Naive thymus-derived CD4-positive, alpha-beta T cell (primary cell): Measurements from ENCODE around the gene CEP85L. TPM values are rescaled to one million over a fixed set of nuclear protein-coding genes. Genes with fewer than 3 reads are reported as not detected.
"Not testable (repeated sequence)": the region's sequence is repeated elsewhere in the genome, so short reads cannot be mapped to it uniquely, and the experiment has no call there.

ENCODE experiments used
- ATAC-seq: fragments of 150-1000 bp; cut with Tn5 transposase; 2 replicates; pipeline ENCODE4 v1.10.0; 2021; ENCODE audit warnings: mild to moderate bottlenecking, moderate library complexity
- CTCF ChIA-PET: fragments of 350-600 bp; sonication (Branson Sonifier 250); formaldehyde crosslinking; loops from one replicate; lab custom pipeline; 2021; ENCODE audit warnings: antibody characterized with exemption; lab: Charles Lee
- POLR2A ChIA-PET: fragments of 350-600 bp; sonication (Branson Sonifier 250); formaldehyde crosslinking; loops from one replicate; lab custom pipeline; 2021; ENCODE audit warnings: antibody characterized with exemption, inconsistent platforms; lab: Charles Lee
- DNase-seq, 9 donors: peaks; one replicate each; pipeline versions ENCODE4 v3.0.0 to v3.0.0-alpha.2; 2020 to 2022; ENCODE audit warnings: mixed read lengths in 1 of 9
- H3K27ac ChIP-seq: one replicate; pipeline ENCODE4 v1.7.0; 2013; ENCODE audit warnings: mild to moderate bottlenecking, low read depth, low read length, moderate library complexity
- H3K27me3 ChIP-seq, 2 donors: one replicate each; pipeline ENCODE4 v1.7.0; 2013; ENCODE audit warnings: low read length in 2 of 2, mild to moderate bottlenecking in 2 of 2, moderate library complexity in 2 of 2; ENCODE audit not compliant: control insufficient read depth in 2 of 2, insufficient read depth in 2 of 2
- H3K36me3 ChIP-seq, 3 experiments: 1 replicate in 2 of 3; 2 replicates in 1 of 3; pipeline ENCODE4 v1.7.0; 2013; ENCODE audit warnings: low read length in 3 of 3, mild to moderate bottlenecking in 3 of 3, moderate library complexity in 1 of 3; ENCODE audit not compliant: insufficient read depth in 3 of 3, control insufficient read depth in 2 of 3
- H3K4me1 ChIP-seq, 2 donors: one replicate each; pipeline ENCODE4 v1.7.0; 2013; ENCODE audit warnings: low read length in 2 of 2, mild to moderate bottlenecking in 2 of 2, moderate library complexity in 1 of 2; ENCODE audit not compliant: control insufficient read depth in 2 of 2, insufficient read depth in 2 of 2
- H3K4me3 ChIP-seq: 2 replicates; pipeline ENCODE4 v1.7.0; 2013; ENCODE audit warnings: mild to moderate bottlenecking, low read length
- H3K9me3 ChIP-seq, 3 experiments: 1 replicate in 2 of 3; 2 replicates in 1 of 3; pipeline ENCODE4 v1.7.0; 2013; ENCODE audit warnings: low read length in 3 of 3; ENCODE audit not compliant: control insufficient read depth in 2 of 3
- H3K27ac Mint-ChIP-seq, 9 donors: one replicate each; pipeline ENCODE4 v1.8.0; 2020 to 2022; ENCODE audit warnings: mixed read lengths in 9 of 9, mild to moderate bottlenecking in 8 of 9, moderate library complexity in 5 of 9, inconsistent platforms in 2 of 9
- H3K27me3 Mint-ChIP-seq, 5 donors: one replicate each; pipeline ENCODE4 v1.8.0; 2021 to 2022; ENCODE audit warnings: mixed read lengths in 5 of 5, mild to moderate bottlenecking in 1 of 5
- H3K36me3 Mint-ChIP-seq, 5 donors: one replicate each; pipeline ENCODE4 v1.8.0; 2020 to 2022; ENCODE audit warnings: mixed read lengths in 5 of 5, mild to moderate bottlenecking in 3 of 5, inconsistent platforms in 1 of 5
- H3K4me1 Mint-ChIP-seq, 7 donors: one replicate each; pipeline ENCODE4 v1.8.0; 2020 to 2022; ENCODE audit warnings: mixed read lengths in 7 of 7, mild to moderate bottlenecking in 3 of 7, inconsistent platforms in 1 of 7
- H3K4me3 Mint-ChIP-seq, 10 donors: one replicate each; pipeline ENCODE4 v1.8.0; 2020 to 2022; ENCODE audit warnings: mild to moderate bottlenecking in 10 of 10, mixed read lengths in 10 of 10, moderate library complexity in 6 of 10, inconsistent platforms in 2 of 10
- H3K9me3 Mint-ChIP-seq, 11 donors: one replicate each; pipeline ENCODE4 v1.8.0; 2020 to 2022; ENCODE audit warnings: mixed read lengths in 11 of 11, mild to moderate bottlenecking in 4 of 11, inconsistent platforms in 1 of 11, moderate library complexity in 1 of 11
- intact Hi-C, 2 donors: fragments of 100-400 bp; cut with micrococcal nuclease; formaldehyde crosslinking; loops; one replicate each; pipeline ENCODE4 v1.15.1; 2023
- polyA plus RNA-seq, 2 donors: library from polyadenylated mRNA; unstranded; fragments of 300-500 nt; fragmentation: Illumina TruSeq; gene quantifications; one replicate each; pipeline ENCODE4 v1.2.3, GENCODE V29; 2021
- total RNA-seq, 6 experiments: library from RNA in 5 of 6; stranded (reverse) in 5 of 6; gene quantifications; 1 replicate in 5 of 6; 2 replicates in 1 of 6; pipeline ENCODE4 v1.2.3 and lab custom pipeline; 2021 to 2026

CEP85L gene
- total and polyA plus RNA-seq, 7 experiments from 2014 or later: 47.3 to 89.1 (median 76.2) TPM

DNA sequence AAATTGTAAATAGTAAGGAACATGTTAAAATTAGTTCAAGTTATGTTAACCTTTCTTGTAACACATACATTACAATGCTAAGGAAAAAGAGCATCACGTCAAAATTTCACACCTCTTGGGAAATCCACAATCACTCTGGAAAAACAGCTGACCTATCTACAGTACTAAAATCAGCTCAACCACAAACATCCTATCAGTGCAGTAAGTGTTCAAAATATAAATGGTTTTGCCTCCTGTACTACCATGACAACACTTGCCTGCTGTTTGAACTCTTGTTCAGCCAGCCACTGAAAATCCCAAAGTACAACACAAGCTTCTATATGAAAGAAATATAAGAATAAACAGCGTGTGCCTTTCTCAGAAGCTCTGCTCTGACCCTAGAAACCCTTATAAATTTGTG, 186.8 kb downstream of the CEP85L start:
- CTCF ChIA-PET: no interaction called here
- H3K4me3 ChIP-seq: no peak overlapping the region
- no peak overlapping the region for H3K27ac ChIP-seq
- H3K36me3 ChIP-seq: peaks cover 6 to 57% (median 10%) of the 10 kb centered on the region in 3 experiments
- ATAC-seq: no peak
- H3K27me3 Mint-ChIP-seq: no peaks in the 10 kb centered on the region
- H3K4me1 Mint-ChIP-seq: peaks cover 0 to 9% (median 2%) of the 10 kb centered on the region in 7 donors
- no peaks in the 10 kb centered on the region for H3K4me1 ChIP-seq
- H3K27me3 ChIP-seq: no peaks in the 10 kb centered on the region
- no peaks in the 10 kb centered on the region for H3K9me3 ChIP-seq
- POLR2A ChIA-PET: no interaction called here
- H3K36me3 Mint-ChIP-seq: peaks cover 29 to 58% (median 47%) of the 10 kb centered on the region in 5 donors
- no peak for DNase-seq
- H3K9me3 Mint-ChIP-seq: peaks cover 0 to 2% (median 0%) of the 10 kb centered on the region in 11 donors
- H3K27ac Mint-ChIP-seq: peak overlapping the region in 1 of 9 donors; percentile 15
- no peak overlapping the region for H3K4me3 Mint-ChIP-seq
- intact Hi-C loops: no loop called here

- ATAC-seq (no peak), DNase-seq (no peak)
- POLR2A ChIA-PET: interaction anchor here (0.6 kb wide), 1 partner anchor 280 kb away, joined by 4 read pairs; no protein-coding TSS in a partner anchor
- no peak overlapping the region for H3K4me3 Mint-ChIP-seq
- H3K27me3 Mint-ChIP-seq: no peaks in the 10 kb centered on the region
- intact Hi-C loops: no loop called here
- H3K36me3 Mint-ChIP-seq: peaks cover 9 to 25% (median 22%) of the 10 kb centered on the region in 5 donors
- H3K27ac Mint-ChIP-seq: no peak overlapping the region
- no peak overlapping the region for H3K27ac ChIP-seq
- no peaks in the 10 kb centered on the region for H3K4me1 Mint-ChIP-seq
- peaks cover 0 to 20% (median 2%) of the 10 kb centered on the region in 11 donors for H3K9me3 Mint-ChIP-seq
- no peaks in the 10 kb centered on the region for H3K27me3 ChIP-seq
- no peak overlapping the region for H3K4me3 ChIP-seq
- no peaks in the 10 kb centered on the region for H3K4me1 ChIP-seq
- peaks cover 0 to 25% (median 0%) of the 10 kb centered on the region in 3 experiments for H3K36me3 ChIP-seq
- CTCF ChIA-PET: no interaction called here
- no peaks in the 10 kb centered on the region for H3K9me3 ChIP-seq
These were observed 190.4 kb downstream of the CEP85L start for GRCh38 chr6:118460958-118461470.

GRCh38 chr6:118456982-118457381, 194.4 kb downstream of the CEP85L start:
- H3K4me1 Mint-ChIP-seq: no peaks in the 10 kb centered on the region
- intact Hi-C loops: no loop called here
- ATAC-seq: no peak
- H3K36me3 ChIP-seq: no peaks in the 10 kb centered on the region
- H3K4me3 Mint-ChIP-seq: no peak overlapping the region
- no peak overlapping the region for H3K27ac ChIP-seq
- no peaks in the 10 kb centered on the region for H3K27me3 ChIP-seq
- H3K36me3 Mint-ChIP-seq: peaks cover 0 to 15% (median 7%) of the 10 kb centered on the region in 5 donors
- POLR2A ChIA-PET: no interaction called here
- CTCF ChIA-PET: no interaction called here
- H3K9me3 ChIP-seq: peaks cover 0 to 27% (median 5%) of the 10 kb centered on the region in 3 experiments
- H3K9me3 Mint-ChIP-seq: peaks cover 7 to 60% (median 20%) of the 10 kb centered on the region in 11 donors
- H3K4me3 ChIP-seq: no peak overlapping the region
- peak overlapping the region in 1 of 9 donors; percentile 50 for H3K27ac Mint-ChIP-seq
- H3K4me1 ChIP-seq: no peaks in the 10 kb centered on the region
- no peak for DNase-seq
- H3K27me3 Mint-ChIP-seq: no peaks in the 10 kb centered on the region

GRCh38 chr6:118451839-118452238, 199.6 kb downstream of the CEP85L start:
- H3K4me3 ChIP-seq: no peak overlapping the region
- H3K27ac Mint-ChIP-seq: peak overlapping the region in 1 of 9 donors; percentile 7
- no peak overlapping the region for H3K4me3 Mint-ChIP-seq
- H3K36me3 ChIP-seq: no peaks in the 10 kb centered on the region
- intact Hi-C loops: no loop called here
- H3K9me3 ChIP-seq: peaks cover 0 to 34% (median 5%) of the 10 kb centered on the region in 3 experiments
- no peaks in the 10 kb centered on the region for H3K27me3 ChIP-seq
- no peaks in the 10 kb centered on the region for H3K4me1 ChIP-seq
- H3K36me3 Mint-ChIP-seq: peaks cover 1 to 37% (median 13%) of the 10 kb centered on the region in 5 donors
- no peak for ATAC-seq
- peaks cover 13 to 95% (median 42%) of the 10 kb centered on the region in 11 donors for H3K9me3 Mint-ChIP-seq
- ChIA-PET POLR2A (no interaction called here), CTCF (no interaction called here)
- no peaks in the 10 kb centered on the region for H3K27me3 Mint-ChIP-seq
- DNase-seq: no peak
- H3K27ac ChIP-seq: no peak overlapping the region
- no peaks in the 10 kb centered on the region for H3K4me1 Mint-ChIP-seq

- no peaks in the 10 kb centered on the region for H3K36me3 ChIP-seq
- intact Hi-C loops: no loop called here
- Mint-ChIP-seq H3K36me3 (peaks cover 17 to 55% (median 30%) of the 10 kb centered on the region in 5 donors), H3K4me1 (no peaks in the 10 kb centered on the region), H3K27ac (no peak overlapping the region), H3K27me3 (no peaks in the 10 kb centered on the region), H3K9me3 (peaks cover 8 to 87% (median 49%) of the 10 kb centered on the region in 11 donors), H3K4me3 (no peak overlapping the region)
- ATAC-seq: no peak
- H3K27ac ChIP-seq: no peak overlapping the region
- POLR2A ChIA-PET: no interaction called here
- no peaks in the 10 kb centered on the region for H3K27me3 ChIP-seq
- H3K9me3 ChIP-seq: peaks cover 0 to 10% (median 0%) of the 10 kb centered on the region in 3 experiments
- H3K4me1 ChIP-seq: no peaks in the 10 kb centered on the region
- no peak overlapping the region for H3K4me3 ChIP-seq
- CTCF ChIA-PET: no interaction called here
- no peak for DNase-seq
These were observed 206.6 kb downstream of the CEP85L start for GRCh38 chr6:118444796-118445195.

GRCh38 chr6:118436482-118436881, 214.9 kb downstream of the CEP85L start:
- ChIA-PET POLR2A (no interaction called here), CTCF (no interaction called here)
- H3K4me1 Mint-ChIP-seq: no peaks in the 10 kb centered on the region
- intact Hi-C loops: no loop called here
- H3K27me3 Mint-ChIP-seq: no peaks in the 10 kb centered on the region
- H3K27ac ChIP-seq: no peak overlapping the region
- no peaks in the 10 kb centered on the region for H3K36me3 ChIP-seq
- H3K4me1 ChIP-seq: no peaks in the 10 kb centered on the region
- no peak overlapping the region for H3K4me3 ChIP-seq
- H3K27ac Mint-ChIP-seq: no peak overlapping the region
- peaks cover 0 to 48% (median 33%) of the 10 kb centered on the region in 5 donors for H3K36me3 Mint-ChIP-seq
- peaks cover 0 to 13% (median 0%) of the 10 kb centered on the region in 3 experiments for H3K9me3 ChIP-seq
- H3K4me3 Mint-ChIP-seq: no peak overlapping the region
- no peak for DNase-seq
- no peak for ATAC-seq
- H3K27me3 ChIP-seq: no peaks in the 10 kb centered on the region
- peaks cover 8 to 91% (median 41%) of the 10 kb centered on the region in 11 donors for H3K9me3 Mint-ChIP-seq

- H3K27ac Mint-ChIP-seq, H3K36me3 ChIP-seq, H3K27me3 ChIP-seq, CTCF ChIA-PET, H3K27ac ChIP-seq, POLR2A ChIA-PET, H3K4me3 Mint-ChIP-seq, H3K4me1 ChIP-seq, H3K4me3 ChIP-seq, intact Hi-C loops, H3K27me3 Mint-ChIP-seq, ATAC-seq, H3K4me1 Mint-ChIP-seq, DNase-seq: not testable (repeated sequence)
- H3K9me3 ChIP-seq: peaks cover 0 to 13% (median 0%) of the 10 kb centered on the region in 3 experiments
- Mint-ChIP-seq H3K9me3 (peaks cover 3 to 84% (median 34%) of the 10 kb centered on the region in 11 donors), H3K36me3 (peaks cover 0 to 45% (median 36%) of the 10 kb centered on the region in 5 donors)
These were observed 217.2 kb downstream of the CEP85L start for GRCh38 chr6:118434147-118434546.
